HG03565 (cell line): ENCODE measurements around the gene NXNL2.
A peak's percentile ranks its signal among the peaks of the same experiment; 100 is the strongest.

Experiments used
- ATAC-seq: cut with Tn5 transposase; IDR thresholded peaks from one replicate; pipeline ENCODE4 v1.9.1; 2021; ENCODE audit warnings: mild to moderate bottlenecking, moderate library complexity; ENCODE audit not compliant: unreplicated experiment

Gene NXNL2

DNA sequence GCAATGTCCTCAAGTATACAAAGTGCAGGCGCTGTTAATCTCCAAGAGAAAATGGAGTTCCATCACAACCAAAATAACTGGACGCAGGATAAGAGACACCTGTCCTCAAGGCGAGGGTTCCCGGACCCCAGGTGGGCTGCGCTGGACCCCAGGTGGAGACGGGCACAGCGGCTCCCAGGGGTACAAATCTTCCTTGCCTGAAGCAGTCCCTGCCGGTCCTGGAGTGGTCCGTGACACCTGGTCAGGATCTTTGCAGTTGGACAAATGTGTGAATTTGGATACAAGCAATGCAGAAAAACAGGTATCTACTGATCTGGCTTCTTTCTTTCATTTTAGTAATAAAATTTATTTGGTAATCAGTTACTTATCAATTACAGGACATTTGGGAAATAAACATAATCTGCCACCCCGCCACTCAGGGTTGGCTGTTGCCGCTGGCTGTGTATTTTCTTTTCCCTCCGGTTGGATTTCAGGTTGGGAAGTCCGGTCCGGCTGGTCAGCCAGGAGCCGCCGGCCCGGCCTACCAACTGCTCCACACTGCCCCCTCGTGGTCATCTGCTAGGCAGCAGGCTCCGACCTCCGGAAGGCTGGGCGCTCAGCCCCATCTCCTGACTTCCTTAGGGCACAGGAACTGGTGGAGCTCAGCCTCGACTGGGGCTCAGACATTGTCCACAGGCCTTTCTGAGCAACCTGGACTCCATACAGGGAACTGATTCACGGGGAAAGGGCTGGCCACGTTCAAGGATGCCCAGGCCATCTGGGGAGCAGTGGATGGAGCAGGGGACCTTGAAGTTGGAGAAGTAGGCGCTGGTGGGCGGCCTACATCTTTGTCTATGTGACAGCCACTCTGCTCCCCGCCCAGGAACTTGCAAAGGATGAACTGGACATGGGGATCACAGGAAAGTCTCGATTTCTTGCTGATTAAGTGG lies 43.4 kb downstream of the NXNL2 start:
- peak; percentile 61 for ATAC-seq

GRCh38 chr9:88579050-88579715 lies 44.2 kb downstream of the NXNL2 start:
- no peak for ATAC-seq

DNA sequence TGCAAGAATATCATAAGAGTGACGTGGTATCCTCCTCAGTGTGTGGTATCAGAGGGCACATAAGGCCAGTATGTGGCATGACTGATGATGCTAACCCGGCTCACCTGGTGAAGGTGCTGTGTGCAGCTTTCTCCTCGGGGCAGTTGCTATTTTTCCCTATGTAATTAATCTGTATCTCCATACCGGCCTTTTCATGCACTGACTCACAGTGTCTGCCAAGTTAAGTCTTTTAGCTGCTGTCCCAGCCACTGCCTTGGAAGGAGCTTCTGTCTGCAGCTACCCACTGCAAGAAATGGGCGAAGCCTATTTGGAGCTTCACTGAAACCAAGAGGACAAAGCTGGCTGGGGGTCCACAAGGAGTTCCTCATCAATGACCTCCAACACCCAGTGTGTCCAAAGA lies 46.0 kb downstream of the NXNL2 start:
- no peak for ATAC-seq

DNA sequence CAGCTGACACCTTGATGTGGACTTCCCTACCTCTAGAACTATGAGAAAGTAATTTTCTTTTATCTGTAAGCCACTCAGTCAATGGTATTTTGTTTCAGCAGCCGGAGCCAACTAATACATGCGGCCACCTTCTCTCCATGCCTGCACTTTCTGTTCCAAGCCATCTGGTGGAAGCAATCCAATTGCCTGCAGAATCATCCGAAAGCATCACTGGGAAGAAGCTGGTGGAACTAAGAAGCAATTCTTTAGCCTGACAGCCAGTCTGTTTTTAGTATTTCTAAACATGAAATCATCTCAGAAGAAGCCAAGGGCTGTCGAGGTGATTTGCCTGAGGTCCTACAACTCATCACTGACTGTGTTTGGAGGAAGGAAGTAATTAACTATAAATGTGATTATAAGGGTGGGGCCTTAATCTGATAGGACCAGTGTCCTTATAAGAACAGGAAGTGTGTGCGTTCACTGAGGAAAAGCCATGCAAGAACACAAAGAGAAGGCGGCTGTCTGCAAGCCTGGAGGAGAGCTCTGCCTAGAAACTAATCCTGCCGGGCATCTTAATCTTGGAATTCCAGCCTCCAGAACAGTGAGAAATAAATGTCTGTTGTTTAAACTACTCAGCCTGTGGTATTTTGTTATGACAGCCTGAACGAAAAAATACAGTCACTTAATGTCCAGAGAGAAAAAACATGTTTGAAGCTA lies 49.1 kb downstream of the NXNL2 start:
- no peak for ATAC-seq

GRCh38 chr9:88585426-88585825 lies 50.4 kb downstream of the NXNL2 start:
- ATAC-seq, result no peak

- ATAC-seq, result no peak
Observed at GRCh38 chr9:88586452-88586851, 51.5 kb downstream of the NXNL2 start.

DNA sequence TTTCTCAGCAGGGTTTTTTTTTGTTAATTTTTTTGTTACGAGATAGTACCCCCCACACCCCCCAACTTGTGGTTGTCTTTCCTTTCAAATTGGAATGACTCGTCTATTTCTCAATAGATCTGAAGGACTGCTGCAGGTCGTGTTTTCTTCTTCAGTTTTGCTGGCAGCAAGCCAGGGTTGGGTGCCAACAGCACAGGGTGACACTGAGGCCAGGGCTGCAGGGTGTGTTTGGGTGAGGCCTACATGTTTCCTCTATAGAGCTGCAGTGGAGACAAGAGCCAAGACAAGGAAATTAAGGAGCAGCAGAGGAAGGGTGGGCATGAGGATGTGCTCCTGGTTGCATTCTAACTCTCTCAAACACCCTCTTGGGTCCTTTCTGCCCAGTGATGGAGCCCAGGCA lies 52.2 kb downstream of the NXNL2 start:
- no peak for ATAC-seq

GRCh38 chr9:88587885-88588649 lies 53.1 kb downstream of the NXNL2 start:
- no peak for ATAC-seq

DNA sequence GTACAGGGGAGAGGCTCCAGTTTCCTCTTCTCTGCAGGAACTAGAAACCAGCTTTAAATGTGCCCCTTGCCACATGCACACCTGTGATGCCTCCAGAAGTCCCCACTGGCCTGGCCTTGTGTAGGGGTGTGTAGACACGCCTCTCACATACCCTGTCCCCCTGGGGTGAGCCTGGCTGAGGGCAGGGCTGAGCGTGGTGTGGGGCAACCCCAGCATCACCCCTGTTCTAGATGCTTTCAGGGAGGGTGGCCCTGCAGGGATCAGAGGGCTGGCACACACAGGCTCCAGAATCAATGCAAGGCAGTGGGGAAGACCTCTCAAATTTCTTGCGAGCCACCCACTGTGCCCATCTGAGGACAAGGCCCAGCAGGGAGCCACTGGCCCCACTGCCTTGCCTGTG lies 54.7 kb downstream of the NXNL2 start:
- ATAC-seq, result no peak

DNA sequence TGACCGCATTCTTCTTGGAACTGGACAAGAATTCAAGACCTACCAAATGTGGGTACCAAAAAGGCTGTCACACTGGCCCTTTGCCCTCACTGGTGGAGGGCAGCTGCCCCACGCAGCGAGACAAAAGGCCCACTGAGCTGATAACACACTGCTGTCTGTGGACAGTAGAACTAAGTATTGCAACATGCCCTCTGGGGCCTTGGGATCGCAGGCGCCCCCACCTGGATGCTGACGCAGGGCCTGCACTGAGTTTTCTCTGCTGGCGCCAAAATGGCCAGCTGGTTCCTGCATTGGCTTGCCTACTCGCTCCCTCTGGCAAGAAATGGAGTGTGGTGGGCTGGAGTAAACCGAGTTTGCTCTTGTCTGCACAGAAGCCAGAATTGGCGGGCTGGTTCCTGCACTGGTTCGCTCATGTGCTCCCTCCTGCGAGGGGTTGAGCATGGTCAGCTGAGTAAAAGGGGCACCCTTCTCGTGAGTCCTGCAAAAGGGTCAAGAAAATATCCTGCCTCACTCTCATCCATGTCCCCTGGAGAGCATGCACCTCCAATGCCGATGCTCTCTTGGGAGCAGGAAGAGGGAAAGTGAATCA lies 55.7 kb downstream of the NXNL2 start:
- no peak for ATAC-seq

DNA sequence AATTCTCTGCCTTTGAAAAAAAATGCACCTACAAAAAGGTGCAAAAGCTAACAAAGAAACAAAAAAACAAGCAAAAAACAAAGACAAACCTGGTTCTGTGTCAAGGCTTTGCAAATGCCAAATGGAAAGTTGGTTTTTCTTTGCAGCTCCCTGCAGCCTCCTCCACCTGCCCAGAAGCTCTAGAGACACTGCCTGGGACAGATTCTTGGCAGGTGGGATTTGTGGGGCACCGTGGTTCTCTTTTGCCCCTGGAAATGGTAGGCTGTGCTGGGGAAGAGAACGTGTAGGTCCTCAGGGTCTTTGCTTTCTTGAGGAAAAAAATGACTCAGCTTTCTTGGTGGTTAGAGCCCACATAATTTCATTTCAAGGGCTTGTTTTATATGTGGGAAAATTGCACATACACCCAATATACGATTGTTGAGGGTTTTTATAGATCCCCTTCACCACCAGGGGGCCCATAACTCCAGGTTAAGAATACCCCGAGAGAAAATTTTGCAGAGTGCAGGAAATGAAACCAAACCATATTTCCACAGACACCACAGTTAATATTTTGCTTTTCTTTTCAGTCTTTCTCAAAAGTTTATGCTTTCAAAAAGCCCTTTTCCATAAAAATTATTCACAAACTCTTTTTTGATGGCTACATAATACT lies 58.7 kb downstream of the NXNL2 start:
- peak; percentile 76 for ATAC-seq
